ENCODE results near the gene BEGAIN. TPM values are rescaled to one million over a fixed set of nuclear protein-coding genes. Genes with fewer than 3 reads are reported as not detected.

Gene BEGAIN
- total RNA-seq, 2 experiments from 2014 or later, result 0.76 TPM; not detected in 1

DNA sequence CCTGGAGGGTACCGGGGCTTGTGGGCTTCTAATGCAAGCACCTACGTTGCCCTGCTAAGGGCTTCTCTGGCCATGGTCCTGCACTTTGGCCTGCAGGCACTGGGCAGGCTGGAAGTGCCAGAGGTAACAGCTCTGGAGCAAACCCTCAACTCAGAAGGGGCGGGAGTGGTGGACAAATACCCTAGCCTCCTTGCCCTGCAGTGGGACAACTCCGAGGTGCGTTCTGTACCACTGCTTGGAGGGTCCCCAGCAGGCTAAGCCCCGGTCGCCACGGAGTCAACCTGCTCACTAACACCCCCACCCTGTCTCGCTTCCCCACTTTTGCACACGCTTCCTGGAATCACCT lies 20.4 kb upstream of the BEGAIN start:
- H4K20me1 ChIP-seq (ENCODE audit: insufficient read depth, low read length), result no peaks in the 10 kb centered on the region
- ChIA-PET CTCF (ENCODE audit: unreplicated experiment) (no interaction called here), POLR2A (no interaction called here)
- DNase-seq (ENCODE audit: low spot score), result no peak
- H3K36me3 ChIP-seq (ENCODE audit: insufficient read depth, low read length), result no peaks in the 10 kb centered on the region
- no peaks in the 10 kb centered on the region for H3K9me2 ChIP-seq (ENCODE audit: insufficient read depth, low read length)
- H3K4me1 ChIP-seq (ENCODE audit: insufficient read depth, low read length, poor library complexity, severe bottlenecking), result no peaks in the 10 kb centered on the region
- TF ChIP-seq, protein P1, sequence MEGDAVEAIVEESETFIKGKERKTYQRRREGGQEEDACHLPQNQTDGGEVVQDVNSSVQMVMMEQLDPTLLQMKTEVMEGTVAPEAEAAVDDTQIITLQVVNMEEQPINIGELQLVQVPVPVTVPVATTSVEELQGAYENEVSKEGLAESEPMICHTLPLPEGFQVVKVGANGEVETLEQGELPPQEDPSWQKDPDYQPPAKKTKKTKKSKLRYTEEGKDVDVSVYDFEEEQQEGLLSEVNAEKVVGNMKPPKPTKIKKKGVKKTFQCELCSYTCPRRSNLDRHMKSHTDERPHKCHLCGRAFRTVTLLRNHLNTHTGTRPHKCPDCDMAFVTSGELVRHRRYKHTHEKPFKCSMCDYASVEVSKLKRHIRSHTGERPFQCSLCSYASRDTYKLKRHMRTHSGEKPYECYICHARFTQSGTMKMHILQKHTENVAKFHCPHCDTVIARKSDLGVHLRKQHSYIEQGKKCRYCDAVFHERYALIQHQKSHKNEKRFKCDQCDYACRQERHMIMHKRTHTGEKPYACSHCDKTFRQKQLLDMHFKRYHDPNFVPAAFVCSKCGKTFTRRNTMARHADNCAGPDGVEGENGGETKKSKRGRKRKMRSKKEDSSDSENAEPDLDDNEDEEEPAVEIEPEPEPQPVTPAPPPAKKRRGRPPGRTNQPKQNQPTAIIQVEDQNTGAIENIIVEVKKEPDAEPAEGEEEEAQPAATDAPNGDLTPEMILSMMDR (conservative IDR thresholded peaks at IDR 0.05; ENCODE audit: low read length), result no peak
- TF ChIP-seq EZH2phosphoT487 (IDR thresholded peaks at IDR 0.05; ENCODE audit: borderline replicate concordance, low read depth, low read length), result no peak
- H3K79me2 ChIP-seq (ENCODE audit: insufficient read depth, low read depth, low read length), result no peaks in the 10 kb centered on the region
- H3K9me3 ChIP-seq (ENCODE audit: low read length), result no peaks in the 10 kb centered on the region
- no TSS peak for BruUV-seq (replicated peaks)
- H2AFZ ChIP-seq (ENCODE audit: low read length), result no peak overlapping the region
- intact Hi-C loops (cut with micrococcal nuclease; ENCODE audit: unreplicated experiment), result no loop called here
- no peak overlapping the region for H3K4me3 ChIP-seq (ENCODE audit: low read depth, low read length, poor library complexity, severe bottlenecking)
- H3K4me2 ChIP-seq (ENCODE audit: low read length), result no peak overlapping the region
- no peak overlapping the region for H3K27ac ChIP-seq (ENCODE audit: low read depth, low read length, poor library complexity, severe bottlenecking)

DNA sequence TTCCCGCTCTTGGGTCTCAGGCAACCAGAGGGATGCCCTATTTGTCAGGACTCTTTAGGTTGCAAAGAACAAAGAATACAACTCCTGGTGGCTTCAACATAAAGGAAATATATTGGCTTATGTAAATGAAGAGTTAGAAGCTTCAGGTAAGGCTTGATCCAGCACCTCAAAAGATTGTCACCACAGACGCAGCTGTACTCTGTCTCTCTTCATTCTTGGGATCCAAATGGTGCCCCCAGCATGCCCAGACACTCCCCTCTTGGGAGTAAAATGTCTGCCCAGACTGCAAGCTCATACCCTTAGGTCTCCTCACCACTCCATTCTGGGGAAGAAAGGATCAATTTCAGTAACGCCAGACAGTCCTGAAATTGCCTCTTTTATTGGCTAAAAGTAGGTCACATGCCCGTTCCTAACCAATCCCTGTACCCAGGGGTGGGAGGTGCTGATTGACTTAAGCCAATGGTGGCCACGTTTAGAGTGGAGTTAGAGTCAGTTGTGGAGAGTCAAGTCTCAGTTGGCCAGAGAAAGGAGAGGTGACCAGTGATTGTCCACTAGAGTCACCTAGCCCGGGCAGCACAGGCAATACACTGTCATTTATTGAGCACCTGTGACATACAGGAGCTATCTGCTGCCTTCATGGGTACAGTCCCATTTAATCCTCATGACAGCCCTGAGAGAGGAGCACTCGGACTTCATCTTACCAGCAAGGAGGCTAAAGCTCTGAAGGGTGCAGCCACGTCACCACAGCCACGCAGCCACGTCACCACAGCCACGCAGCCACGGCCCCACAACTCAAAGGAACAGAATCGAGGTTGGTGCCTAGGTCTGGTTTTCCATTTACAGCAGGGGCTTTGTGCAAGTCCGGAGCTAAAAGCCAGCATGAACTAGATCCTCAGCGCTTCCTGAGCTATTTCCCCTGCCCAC lies 19.7 kb upstream of the BEGAIN start:
- Histone ChIP-seq H3K9me3 (ENCODE audit: low read length) (no peaks in the 10 kb centered on the region), H3K79me2 (ENCODE audit: insufficient read depth, low read depth, low read length) (no peaks in the 10 kb centered on the region), H3K36me3 (ENCODE audit: insufficient read depth, low read length) (no peaks in the 10 kb centered on the region), H3K4me2 (ENCODE audit: low read length) (no peak overlapping the region), H3K4me1 (ENCODE audit: insufficient read depth, low read length, poor library complexity, severe bottlenecking) (no peaks in the 10 kb centered on the region), H3K27ac (ENCODE audit: low read depth, low read length, poor library complexity, severe bottlenecking) (no peak overlapping the region), H2AFZ (ENCODE audit: low read length) (no peak overlapping the region), H3K4me3 (ENCODE audit: low read depth, low read length, poor library complexity, severe bottlenecking) (no peak overlapping the region), H4K20me1 (ENCODE audit: insufficient read depth, low read length) (no peaks in the 10 kb centered on the region), H3K9me2 (ENCODE audit: insufficient read depth, low read length) (no peaks in the 10 kb centered on the region)
- BruUV-seq (replicated peaks), result no TSS peak
- CTCF ChIA-PET (ENCODE audit: unreplicated experiment), result interaction anchor here (0.6 kb wide), 1 partner anchor 10 kb away, joined by 3 read pairs; no protein-coding TSS in a partner anchor
- DNase-seq (ENCODE audit: low spot score), result no peak
- POLR2A ChIA-PET, result no interaction called here
- TF ChIP-seq, protein P1 (conservative IDR thresholded peaks at IDR 0.05; ENCODE audit: low read length), result no peak
- no peak for TF ChIP-seq EZH2phosphoT487 (IDR thresholded peaks at IDR 0.05; ENCODE audit: borderline replicate concordance, low read depth, low read length)
- intact Hi-C loops (cut with micrococcal nuclease; ENCODE audit: unreplicated experiment), result no loop called here
